Karpas-422 (cell line): ENCODE measurements around the gene CYB561. TPM values are rescaled to one million over a fixed set of nuclear protein-coding genes. Genes with fewer than 3 reads are reported as not detected.

Source experiments
- DNase-seq: peaks from one replicate; pipeline ENCODE4 v3.0.0-alpha.2; 2015
- H2AFZ ChIP-seq: fragments of 200-600 bp; sonication (generic); 2 replicates; pipeline ENCODE4 v1.6.1; 2014; ENCODE audit warnings: antibody characterized with exemption, low read length, mixed read lengths
- H3K27ac ChIP-seq: fragments of 200-600 bp; sonication (generic); 2 replicates; pipeline ENCODE4 v1.5.1; 2014; ENCODE audit warnings: mild to moderate bottlenecking, low read length, moderate library complexity
- H3K27me3 ChIP-seq: fragments of 200-600 bp; sonication (generic); 2 replicates; pipeline ENCODE4 v1.6.1; 2014; ENCODE audit warnings: low read length, mixed read lengths
- H3K36me3 ChIP-seq: fragments of 200-600 bp; sonication (generic); 2 replicates; pipeline ENCODE4 v1.6.1; 2014; ENCODE audit warnings: low read length, mixed read lengths; ENCODE audit not compliant: insufficient read depth
- H3K4me1 ChIP-seq: fragments of 200-600 bp; sonication (generic); 2 replicates; pipeline ENCODE4 v1.6.1; 2014; ENCODE audit warnings: mild to moderate bottlenecking, low read length, mixed read lengths
- H3K4me2 ChIP-seq: fragments of 200-600 bp; sonication (generic); 2 replicates; pipeline ENCODE4 v1.6.1; 2014; ENCODE audit warnings: low read length, low read depth, mild to moderate bottlenecking; ENCODE audit not compliant: poor library complexity, severe bottlenecking
- H3K4me3 ChIP-seq: fragments of 200-600 bp; sonication (generic); 2 replicates; pipeline ENCODE4 v1.5.1; 2014; ENCODE audit warnings: mild to moderate bottlenecking, antibody characterized with exemption, low read length, mixed read lengths
- H3K79me2 ChIP-seq: fragments of 200-600 bp; sonication (generic); 2 replicates; pipeline ENCODE4 v1.6.1; 2014; ENCODE audit warnings: mild to moderate bottlenecking, low read length, mixed read lengths
- H3K9ac ChIP-seq: fragments of 200-600 bp; sonication (generic); 2 replicates; pipeline ENCODE4 v1.6.0; 2014; ENCODE audit warnings: low read length
- H3K9me2 ChIP-seq: fragments of 200-600 bp; sonication (generic), shearing (Covaris generic); replicated peaks from 2 replicates; pipeline ENCODE4 v1.6.0; 2014; ENCODE audit warnings: mild to moderate bottlenecking, low read length, moderate library complexity; ENCODE audit not compliant: insufficient read depth
- H3K9me3 ChIP-seq: fragments of 300-700, 200-600 bp; sonication (generic); 2 replicates; pipeline ENCODE4 v1.6.1; 2014; ENCODE audit warnings: low read length, mixed read lengths
- H4K20me1 ChIP-seq: fragments of 200-600 bp; sonication (generic); 2 replicates; pipeline ENCODE4 v1.6.1; 2014; ENCODE audit warnings: mild to moderate bottlenecking, antibody characterized with exemption, low read length, low read depth; ENCODE audit not compliant: insufficient read depth
- total RNA-seq: library from RNA; depleted of rRNA; stranded (reverse); fragments of >200 nt; shearing (Covaris generic); gene quantifications from 2 replicates; pipeline ENCODE4 v1.2.3, GENCODE V29; 2014; ENCODE audit warnings: low replicate concordance

The CYB561 gene
- total RNA-seq, 1 experiment from 2014 or later = 4.0 TPM

DNA sequence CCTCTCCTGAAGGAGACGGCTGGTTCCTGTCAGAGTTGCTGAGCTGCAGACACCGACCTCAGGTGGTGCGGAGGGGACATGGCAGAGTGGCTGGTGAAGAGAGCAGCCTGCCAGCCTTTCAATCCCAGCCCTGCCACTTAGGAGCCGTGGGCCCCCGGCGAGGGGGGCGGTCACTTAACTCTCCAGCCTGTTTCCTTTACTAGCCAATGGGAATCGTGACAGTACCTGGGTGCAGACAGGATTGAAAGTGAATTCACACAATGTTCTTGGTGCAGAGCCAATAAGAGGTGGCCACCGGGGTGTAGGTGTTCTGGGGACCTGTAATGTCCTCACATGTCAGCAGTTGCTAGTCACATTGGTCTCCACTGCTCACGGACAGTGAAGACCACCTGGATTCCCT, 44.2 kb upstream of the CYB561 start:
- H3K9me3 ChIP-seq = no peaks in the 10 kb centered on the region
- no peaks in the 10 kb centered on the region for H3K36me3 ChIP-seq
- H4K20me1 ChIP-seq = no peaks in the 10 kb centered on the region
- peaks cover 27% of the 10 kb centered on the region for H3K4me1 ChIP-seq
- no peaks in the 10 kb centered on the region for H3K79me2 ChIP-seq
- H3K4me2 ChIP-seq = no peak overlapping the region
- no peaks in the 10 kb centered on the region for H3K9me2 ChIP-seq
- H2AFZ ChIP-seq = no peak overlapping the region
- H3K27me3 ChIP-seq = no peaks in the 10 kb centered on the region
- no peak overlapping the region for H3K9ac ChIP-seq
- no peak for DNase-seq
- H3K4me3 ChIP-seq = no peak overlapping the region
- no peak overlapping the region for H3K27ac ChIP-seq

DNA sequence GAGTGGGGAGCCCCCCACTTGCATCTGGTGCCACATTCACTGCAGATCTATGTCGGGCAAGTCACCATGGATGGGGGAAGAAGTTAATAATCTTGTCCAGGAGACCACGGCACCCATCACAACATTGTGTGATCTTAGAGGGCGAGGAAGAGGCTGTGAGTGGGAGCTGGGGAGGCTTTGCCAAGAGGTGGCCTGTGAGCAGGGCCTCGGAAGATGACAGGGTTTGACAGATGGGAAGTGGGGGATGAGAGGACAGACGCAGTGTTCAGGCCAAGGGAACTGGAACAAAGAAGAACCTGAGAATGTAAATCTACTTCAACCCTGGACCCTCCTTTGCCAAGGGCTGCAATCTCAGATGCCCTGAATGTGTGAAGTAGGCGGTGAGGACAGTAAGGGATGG, 43.2 kb upstream of the CYB561 start:
- Histone ChIP-seq H3K9me3 (no peaks in the 10 kb centered on the region), H3K9ac (no peak overlapping the region), H2AFZ (no peak overlapping the region), H4K20me1 (no peaks in the 10 kb centered on the region), H3K9me2 (no peaks in the 10 kb centered on the region), H3K4me1 (peaks cover 37% of the 10 kb centered on the region), H3K4me2 (no peak overlapping the region), H3K27me3 (no peaks in the 10 kb centered on the region), H3K4me3 (no peak overlapping the region), H3K79me2 (no peaks in the 10 kb centered on the region), H3K27ac (no peak overlapping the region), H3K36me3 (no peaks in the 10 kb centered on the region)
- DNase-seq = no peak

DNA sequence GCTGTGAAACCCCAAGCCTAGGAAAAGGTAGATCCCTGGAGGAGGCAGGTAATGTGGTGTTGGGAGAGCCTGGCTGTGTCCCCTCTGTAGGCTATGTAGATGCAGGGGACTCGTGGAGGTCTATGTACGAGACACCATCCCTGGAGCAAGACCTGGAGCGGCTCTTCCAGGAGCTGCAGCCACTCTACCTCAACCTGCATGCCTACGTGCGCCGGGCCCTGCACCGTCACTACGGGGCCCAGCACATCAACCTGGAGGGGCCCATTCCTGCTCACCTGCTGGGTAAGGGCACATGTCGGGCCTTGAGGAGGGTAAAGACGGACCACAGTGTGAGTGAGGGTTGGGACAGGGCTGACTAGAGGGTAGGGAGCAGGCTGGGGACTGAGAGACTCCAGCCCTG, 42.7 kb upstream of the CYB561 start:
- Histone ChIP-seq H3K9me2 (no peaks in the 10 kb centered on the region), H3K9me3 (no peaks in the 10 kb centered on the region), H3K4me2 (no peak overlapping the region), H3K4me1 (peaks cover 38% of the 10 kb centered on the region), H3K27me3 (no peaks in the 10 kb centered on the region), H3K79me2 (no peaks in the 10 kb centered on the region), H3K9ac (no peak overlapping the region), H3K36me3 (no peaks in the 10 kb centered on the region), H3K4me3 (no peak overlapping the region), H3K27ac (no peak overlapping the region), H2AFZ (no peak overlapping the region), H4K20me1 (no peaks in the 10 kb centered on the region)
- no peak for DNase-seq

DNA sequence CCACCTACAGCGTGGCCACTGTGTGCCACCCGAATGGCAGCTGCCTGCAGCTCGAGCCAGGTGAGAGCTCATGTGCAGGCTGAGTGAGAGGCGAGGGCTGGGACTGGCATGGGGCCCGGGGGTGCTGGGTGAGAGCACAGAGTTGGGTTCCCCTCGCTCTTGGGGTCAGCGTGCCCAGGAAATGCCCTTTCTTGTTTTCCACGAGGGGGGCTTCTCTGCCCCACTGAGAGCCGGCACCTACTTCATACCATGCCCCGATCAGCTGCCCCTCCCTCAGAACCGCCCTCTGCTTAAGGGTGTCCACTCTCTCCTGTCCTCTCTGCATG, 40.9 kb upstream of the CYB561 start:
- Histone ChIP-seq H3K27me3 (no peaks in the 10 kb centered on the region), H3K9ac (peak overlapping the region; percentile 61), H3K27ac (peak overlapping the region; percentile 69; the same call in 1 of the 2 replicates), H3K79me2 (no peaks in the 10 kb centered on the region), H3K4me3 (peak overlapping the region; percentile 63), H4K20me1 (no peaks in the 10 kb centered on the region), H3K4me2 (peak overlapping the region; percentile 78), H2AFZ (peak overlapping the region; percentile 86; the same call in 1 of the 2 replicates), H3K9me2 (no peaks in the 10 kb centered on the region), H3K36me3 (no peaks in the 10 kb centered on the region), H3K9me3 (no peaks in the 10 kb centered on the region), H3K4me1 (peaks cover 38% of the 10 kb centered on the region)
- no peak for DNase-seq

DNA sequence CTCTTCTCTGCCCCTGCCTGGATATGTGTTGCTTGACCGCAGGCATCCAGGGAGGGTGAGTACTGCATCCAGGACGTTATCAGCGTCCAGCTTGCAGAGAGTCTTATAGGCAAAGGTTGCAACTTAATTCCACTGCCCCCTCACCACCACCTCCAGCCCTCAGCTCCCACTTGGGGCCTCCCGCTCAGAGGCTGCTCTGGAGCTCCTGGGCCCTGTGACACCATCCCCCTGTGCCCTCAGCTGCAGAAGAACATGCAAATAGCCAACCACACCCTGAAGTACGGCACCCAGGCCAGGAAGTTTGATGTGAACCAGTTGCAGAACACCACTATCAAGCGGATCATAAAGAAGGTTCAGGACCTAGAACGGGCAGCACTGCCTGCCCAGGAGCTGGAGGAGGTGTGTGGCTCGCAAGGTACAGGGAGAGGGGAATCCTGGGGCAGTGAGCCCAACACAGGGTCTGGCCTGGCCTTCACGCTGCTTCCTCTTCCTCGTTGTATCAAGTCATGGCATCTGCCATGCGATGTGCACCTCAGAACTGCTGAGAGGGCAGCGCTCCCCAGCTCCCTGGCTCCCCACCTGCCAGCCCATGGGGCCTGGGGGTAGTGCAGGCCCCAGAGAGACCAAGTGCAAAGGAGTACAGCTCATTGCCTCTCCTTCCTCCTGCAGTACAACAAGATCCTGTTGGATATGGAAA, 40.4 kb upstream of the CYB561 start:
- Histone ChIP-seq H4K20me1 (no peaks in the 10 kb centered on the region), H3K4me2 (peak overlapping the region; percentile 78), H3K27me3 (no peaks in the 10 kb centered on the region), H2AFZ (peak overlapping the region; percentile 86), H3K9me2 (no peaks in the 10 kb centered on the region), H3K27ac (peak overlapping the region; percentile 69), H3K9me3 (no peaks in the 10 kb centered on the region), H3K36me3 (no peaks in the 10 kb centered on the region), H3K4me1 (peaks cover 41% of the 10 kb centered on the region), H3K79me2 (no peaks in the 10 kb centered on the region), H3K9ac (peak overlapping the region; percentile 61), H3K4me3 (peak overlapping the region; percentile 63)
- DNase-seq = peak; percentile 89

DNA sequence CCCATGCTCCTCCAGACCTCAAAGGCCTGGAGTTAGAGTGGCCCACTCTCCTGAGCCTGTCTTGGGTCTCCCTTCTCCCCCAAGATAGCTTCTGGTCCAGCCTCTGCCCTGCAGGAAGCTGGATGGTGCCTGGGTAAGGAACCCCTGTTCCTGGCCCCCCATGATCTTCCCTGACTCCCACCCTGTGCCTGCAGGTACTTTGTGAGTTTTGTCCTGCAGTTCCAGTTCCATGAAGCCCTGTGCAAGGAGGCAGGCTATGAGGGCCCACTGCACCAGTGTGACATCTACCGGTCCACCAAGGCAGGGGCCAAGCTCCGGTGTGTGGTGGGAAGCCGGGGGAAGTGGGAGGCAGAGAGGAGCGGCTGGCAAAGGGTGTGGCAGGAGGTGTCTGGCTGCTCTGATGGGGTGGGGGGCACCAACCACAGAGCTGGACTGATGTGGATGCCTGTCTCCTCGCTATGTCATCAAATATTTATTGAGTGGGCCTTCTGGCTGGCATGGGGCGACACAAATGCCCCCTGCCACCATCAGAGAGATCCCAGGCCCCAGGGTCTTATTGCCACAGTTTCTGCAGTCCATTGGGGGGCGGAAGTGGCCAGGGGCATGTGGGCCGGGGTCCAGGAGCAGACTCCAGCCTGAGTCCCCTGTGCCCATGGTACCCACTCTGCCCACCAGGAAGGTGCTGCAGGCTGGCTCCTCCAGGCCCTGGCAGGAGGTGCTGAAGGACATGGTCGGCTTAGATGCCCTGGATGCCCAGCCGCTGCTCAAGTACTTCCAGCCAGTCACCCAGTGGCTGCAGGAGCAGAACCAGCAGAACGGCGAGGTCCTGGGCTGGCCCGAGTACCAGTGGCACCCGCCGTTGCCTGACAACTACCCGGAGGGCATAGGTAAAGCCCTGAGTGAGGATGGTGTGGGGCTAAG, 37.8 kb upstream of the CYB561 start:
- no peak overlapping the region for H3K4me3 ChIP-seq
- H4K20me1 ChIP-seq = no peaks in the 10 kb centered on the region
- no peaks in the 10 kb centered on the region for H3K9me2 ChIP-seq
- H3K27ac ChIP-seq = no peak overlapping the region
- no peak overlapping the region for H3K4me2 ChIP-seq
- no peaks in the 10 kb centered on the region for H3K79me2 ChIP-seq
- H3K36me3 ChIP-seq = no peaks in the 10 kb centered on the region
- H3K4me1 ChIP-seq = peaks cover 63% of the 10 kb centered on the region
- H3K27me3 ChIP-seq = no peaks in the 10 kb centered on the region
- H2AFZ ChIP-seq = no peak overlapping the region
- H3K9ac ChIP-seq = no peak overlapping the region
- H3K9me3 ChIP-seq = no peaks in the 10 kb centered on the region
- DNase-seq = no peak

DNA sequence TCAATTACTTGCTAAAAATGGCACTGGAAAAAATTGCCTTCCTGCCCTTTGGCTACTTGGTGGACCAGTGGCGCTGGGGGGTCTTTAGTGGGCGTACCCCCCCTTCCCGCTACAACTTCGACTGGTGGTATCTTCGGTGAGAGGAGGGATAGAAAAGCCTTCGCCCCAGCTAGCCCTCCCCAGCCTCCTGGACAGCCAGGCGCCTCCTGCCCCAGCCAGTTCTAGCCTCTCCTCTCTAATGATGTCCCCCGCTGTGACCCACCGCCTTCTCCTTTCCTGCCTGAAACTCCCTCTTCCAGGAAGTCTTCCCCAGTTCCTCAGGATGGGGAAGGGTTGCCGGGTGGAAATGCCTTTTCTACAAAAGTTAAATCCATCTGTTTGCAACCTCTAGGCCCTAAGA, 36.9 kb upstream of the CYB561 start:
- H2AFZ ChIP-seq = no peak overlapping the region
- peaks cover 66% of the 10 kb centered on the region for H3K4me1 ChIP-seq
- no peak for DNase-seq
- H3K4me3 ChIP-seq = no peak overlapping the region
- no peaks in the 10 kb centered on the region for H3K9me2 ChIP-seq
- H3K79me2 ChIP-seq = no peaks in the 10 kb centered on the region
- H3K27ac ChIP-seq = no peak overlapping the region
- no peaks in the 10 kb centered on the region for H3K36me3 ChIP-seq
- H3K27me3 ChIP-seq = no peaks in the 10 kb centered on the region
- no peak overlapping the region for H3K4me2 ChIP-seq
- no peaks in the 10 kb centered on the region for H3K9me3 ChIP-seq
- H3K9ac ChIP-seq = no peak overlapping the region
- no peaks in the 10 kb centered on the region for H4K20me1 ChIP-seq

DNA sequence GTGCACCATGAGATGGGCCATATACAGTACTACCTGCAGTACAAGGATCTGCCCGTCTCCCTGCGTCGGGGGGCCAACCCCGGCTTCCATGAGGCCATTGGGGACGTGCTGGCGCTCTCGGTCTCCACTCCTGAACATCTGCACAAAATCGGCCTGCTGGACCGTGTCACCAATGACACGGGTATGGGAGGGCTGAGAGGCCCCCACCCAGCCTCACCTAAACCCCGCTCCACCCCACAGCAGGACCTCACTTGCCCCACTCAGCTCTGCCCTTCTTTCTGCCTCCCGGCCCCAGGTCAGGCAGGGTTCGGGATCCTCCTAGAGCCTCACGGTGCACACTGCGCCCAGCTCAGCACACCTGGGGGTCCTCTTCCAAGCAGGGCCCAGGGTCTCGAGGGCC, 36.4 kb upstream of the CYB561 start:
- Histone ChIP-seq H3K9me3 (no peaks in the 10 kb centered on the region), H3K4me1 (peaks cover 69% of the 10 kb centered on the region)

More for the DNA sequence above, 36.4 kb upstream of the CYB561 start:
- Histone ChIP-seq H4K20me1 (no peaks in the 10 kb centered on the region), H3K4me3 (no peak overlapping the region), H3K4me2 (no peak overlapping the region), H2AFZ (no peak overlapping the region), H3K9me2 (no peaks in the 10 kb centered on the region), H3K36me3 (no peaks in the 10 kb centered on the region), H3K27ac (no peak overlapping the region), H3K27me3 (no peaks in the 10 kb centered on the region), H3K9ac (no peak overlapping the region), H3K79me2 (no peaks in the 10 kb centered on the region)
- DNase-seq = no peak
